Measurements from ENCODE around the gene PCDH1.

Gene PCDH1

GRCh38 chr5:141906972-141907371, 28.8 kb upstream of the PCDH1 start:
- H2AFZ ChIP-seq = no peak overlapping the region
- no peak overlapping the region for H3K27ac ChIP-seq
- no peaks in the 10 kb centered on the region for H3K79me2 ChIP-seq
- H3K9ac ChIP-seq = no peak overlapping the region
- H3K4me1 ChIP-seq = no peaks in the 10 kb centered on the region
- H3K36me3 ChIP-seq (ENCODE audit: control insufficient read depth, insufficient read depth, low read length) = no peaks in the 10 kb centered on the region
- no peak overlapping the region for H3K4me3 ChIP-seq (ENCODE audit: low read depth, low read length)
- H3K9me3 ChIP-seq (ENCODE audit: control insufficient read depth, low read length) = no peaks in the 10 kb centered on the region
- TF ChIP-seq CTCF (IDR thresholded peaks at IDR 0.05) = no peak
- no peaks in the 10 kb centered on the region for H3K27me3 ChIP-seq (ENCODE audit: control insufficient read depth, insufficient read depth, low read length)
- H3K4me2 ChIP-seq (ENCODE audit: low read length) = no peak overlapping the region

DNA sequence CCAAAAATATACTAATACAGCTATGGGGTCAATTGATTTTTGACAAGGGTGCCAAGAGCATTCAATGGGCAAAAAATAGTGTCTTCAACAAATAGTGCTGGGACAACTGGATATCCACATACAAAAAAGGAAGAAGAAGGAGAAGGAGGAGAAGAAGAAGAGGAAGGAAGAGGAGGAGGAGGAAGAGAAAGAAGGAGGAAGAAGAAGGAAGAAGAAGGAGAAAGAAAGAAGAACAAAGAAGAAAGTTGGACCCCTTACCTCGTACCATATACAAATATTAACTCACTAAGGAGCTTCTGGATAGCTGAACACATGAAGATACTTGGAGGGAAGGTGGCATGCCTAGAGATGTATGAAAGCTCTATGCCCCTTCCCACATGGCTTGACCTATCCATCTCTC, 28.3 kb upstream of the PCDH1 start:
- H3K4me2 ChIP-seq (ENCODE audit: low read length) = no peak overlapping the region
- no peak overlapping the region for H2AFZ ChIP-seq
- no peak for TF ChIP-seq CTCF (IDR thresholded peaks at IDR 0.05)
- H3K4me1 ChIP-seq = no peaks in the 10 kb centered on the region
- H3K36me3 ChIP-seq (ENCODE audit: control insufficient read depth, insufficient read depth, low read length) = no peaks in the 10 kb centered on the region
- no peaks in the 10 kb centered on the region for H3K27me3 ChIP-seq (ENCODE audit: control insufficient read depth, insufficient read depth, low read length)
- H3K9ac ChIP-seq = no peak overlapping the region
- no peaks in the 10 kb centered on the region for H3K9me3 ChIP-seq (ENCODE audit: control insufficient read depth, low read length)
- H3K79me2 ChIP-seq = no peaks in the 10 kb centered on the region
- H3K4me3 ChIP-seq (ENCODE audit: low read depth, low read length) = no peak overlapping the region
- no peak overlapping the region for H3K27ac ChIP-seq

- H3K36me3 ChIP-seq (ENCODE audit: control insufficient read depth, insufficient read depth, low read length) = no peaks in the 10 kb centered on the region
Measured at GRCh38 chr5:141904551-141904950, 26.3 kb upstream of the PCDH1 start.

GRCh38 chr5:141903261-141903660, 25.1 kb upstream of the PCDH1 start:
- Histone ChIP-seq H3K36me3 (ENCODE audit: control insufficient read depth, insufficient read depth, low read length) (no peaks in the 10 kb centered on the region), H3K9me3 (ENCODE audit: control insufficient read depth, low read length) (no peaks in the 10 kb centered on the region), H3K4me3 (ENCODE audit: low read depth, low read length) (no peak overlapping the region), H3K79me2 (no peaks in the 10 kb centered on the region), H3K4me1 (peaks cover 8% of the 10 kb centered on the region), H3K27me3 (ENCODE audit: control insufficient read depth, insufficient read depth, low read length) (no peaks in the 10 kb centered on the region), H3K27ac (no peak overlapping the region), H3K9ac (no peak overlapping the region), H3K4me2 (ENCODE audit: low read length) (no peak overlapping the region), H2AFZ (peak overlapping the region; percentile 30)
- no peak for TF ChIP-seq CTCF (IDR thresholded peaks at IDR 0.05)

More at GRCh38 chr5:141904551-141904950, 26.3 kb upstream of the PCDH1 start:
- TF ChIP-seq CTCF (IDR thresholded peaks at IDR 0.05) = no peak
- Histone ChIP-seq H3K4me3 (ENCODE audit: low read depth, low read length) (no peak overlapping the region), H2AFZ (no peak overlapping the region), H3K27ac (no peak overlapping the region), H3K4me2 (ENCODE audit: low read length) (no peak overlapping the region), H3K9ac (no peak overlapping the region), H3K27me3 (ENCODE audit: control insufficient read depth, insufficient read depth, low read length) (no peaks in the 10 kb centered on the region), H3K4me1 (no peaks in the 10 kb centered on the region), H3K9me3 (ENCODE audit: control insufficient read depth, low read length) (no peaks in the 10 kb centered on the region), H3K79me2 (no peaks in the 10 kb centered on the region)

DNA sequence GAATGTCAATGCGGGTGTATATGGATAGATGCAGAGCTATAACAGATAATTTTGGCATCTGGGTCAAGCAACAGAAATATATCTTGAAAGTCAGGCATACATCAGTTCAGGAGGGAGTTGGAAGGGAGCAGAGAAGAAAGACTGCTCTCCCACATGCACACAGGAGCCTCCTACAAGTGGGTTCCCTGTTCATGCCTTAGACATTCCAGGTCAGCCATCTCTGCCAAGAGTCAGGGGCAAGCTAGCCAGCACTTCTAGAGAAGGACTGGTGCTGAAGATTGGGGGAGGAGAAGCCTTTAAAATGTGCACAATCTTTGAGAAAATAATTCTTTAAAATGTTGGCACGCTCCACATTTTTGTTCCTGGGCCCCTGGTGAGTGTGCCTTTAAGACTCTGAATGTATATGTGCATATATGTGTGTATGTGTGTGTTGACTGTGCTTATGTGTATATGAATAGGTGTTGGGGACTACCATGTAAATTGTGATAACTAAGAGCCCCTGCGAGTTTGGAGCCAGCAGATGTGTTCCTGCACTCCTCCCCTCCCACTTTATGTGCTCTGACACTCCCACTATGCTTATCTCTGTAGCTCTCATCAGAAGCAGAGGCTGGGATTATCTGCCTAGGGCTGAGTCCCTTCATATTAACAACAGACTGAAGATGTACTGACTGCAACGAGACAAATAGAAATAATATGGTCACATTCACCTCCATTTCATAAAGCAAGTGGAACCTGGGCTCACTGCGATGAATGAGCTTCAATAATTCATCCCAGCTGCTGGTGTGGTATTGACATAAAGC, 24.0 kb upstream of the PCDH1 start:
- no peak overlapping the region for H3K4me3 ChIP-seq (ENCODE audit: low read depth, low read length)
- TF ChIP-seq CTCF (IDR thresholded peaks at IDR 0.05) = no peak
- no peaks in the 10 kb centered on the region for H3K79me2 ChIP-seq
- H3K4me1 ChIP-seq = peaks cover 8% of the 10 kb centered on the region
- no peaks in the 10 kb centered on the region for H3K36me3 ChIP-seq (ENCODE audit: control insufficient read depth, insufficient read depth, low read length)
- no peaks in the 10 kb centered on the region for H3K9me3 ChIP-seq (ENCODE audit: control insufficient read depth, low read length)
- no peak overlapping the region for H3K9ac ChIP-seq
- no peak overlapping the region for H2AFZ ChIP-seq
- no peak overlapping the region for H3K4me2 ChIP-seq (ENCODE audit: low read length)
- no peaks in the 10 kb centered on the region for H3K27me3 ChIP-seq (ENCODE audit: control insufficient read depth, insufficient read depth, low read length)
- H3K27ac ChIP-seq = no peak overlapping the region
